PC-3 (cell line): ENCODE measurements around the gene RFX1. TPM values are rescaled to one million over a fixed set of nuclear protein-coding genes. Genes with fewer than 3 reads are reported as not detected.
"Not testable (repeated sequence)": the region's sequence is repeated elsewhere in the genome, so short reads cannot be mapped to it uniquely, and the experiment has no call there.

Experiments
- ATAC-seq: fragments of 200-7000 bp; cut with Tn5 transposase; 2 replicates; pipeline ENCODE4 v1.9.1; 2020; ENCODE audit warnings: mild to moderate bottlenecking, moderate library complexity
- BruUV-seq: library from RNA; stranded (reverse); fragments of 400-500 nt; replicated peaks from 2 replicates; lab custom pipeline; 2021; lab: Mats Ljungman, UMichigan
- CTCF ChIA-PET: fragments of 300-600 bp; sonication (Branson Sonifier 250); formaldehyde crosslinking; loops from one replicate; lab custom pipeline; 2022; ENCODE audit warnings: antibody characterized with exemption; lab: Charles Lee
- POLR2A ChIA-PET: fragments of 300-600 bp; sonication (Branson Sonifier 250); formaldehyde crosslinking; loops from one replicate; lab custom pipeline; 2022; ENCODE audit warnings: antibody characterized with exemption; ENCODE audit not compliant: unreplicated experiment; lab: Charles Lee
- DNase-seq: peaks from one replicate; pipeline ENCODE4 v3.0.0-alpha.2; 2015
- H2AFZ ChIP-seq: fragments of 300-600 bp; sonication (generic); 2 replicates; pipeline ENCODE4 v1.6.0; 2016; ENCODE audit warnings: antibody characterized with exemption, low read length
- H3F3A ChIP-seq: fragments of 300-600 bp; sonication (generic); one replicate; pipeline ENCODE4 v1.6.0; 2017; ENCODE audit warnings: antibody characterized with exemption, low read length, control low read depth, mild to moderate bottlenecking; ENCODE audit not compliant: unreplicated experiment
- H3K27ac ChIP-seq: fragments of 300-600 bp; sonication (generic); 2 replicates; pipeline ENCODE4 v1.5.1; 2016; ENCODE audit warnings: mild to moderate bottlenecking, low read length
- H3K27me3 ChIP-seq: fragments of 300-600 bp; sonication (generic); 2 replicates; pipeline ENCODE4 v1.6.1; 2016; ENCODE audit warnings: low read length, mixed read lengths
- H3K36me3 ChIP-seq: fragments of 300-600 bp; sonication (generic); 2 replicates; pipeline ENCODE4 v1.6.1; 2016; ENCODE audit warnings: low read depth, mixed run types, low read length, mixed read lengths
- H3K4me1 ChIP-seq: fragments of 300-600 bp; sonication (generic); 2 replicates; pipeline ENCODE4 v1.5.1; 2016; ENCODE audit warnings: low read length; ENCODE audit not compliant: insufficient read depth
- H3K4me2 ChIP-seq: fragments of 300-600 bp; sonication (generic); 2 replicates; pipeline ENCODE4 v1.6.0; 2016; ENCODE audit warnings: low read length
- H3K4me3 ChIP-seq: fragments of 300-600 bp; sonication (generic); 2 replicates; pipeline ENCODE4 v1.5.1; 2016; ENCODE audit warnings: mild to moderate bottlenecking, low read length, mixed read lengths
- H3K79me2 ChIP-seq: fragments of 300-600 bp; sonication (generic); 2 replicates; pipeline ENCODE4 v1.6.1; 2017; ENCODE audit warnings: low read length, mixed read lengths
- H3K9ac ChIP-seq: fragments of 300-600 bp; sonication (generic); 2 replicates; pipeline ENCODE4 v1.6.0; 2016; ENCODE audit warnings: mild to moderate bottlenecking, low read length
- H3K9me2 ChIP-seq: fragments of 300-600 bp; sonication (generic); replicated peaks from 2 replicates; pipeline ENCODE4 v1.6.1; 2016; ENCODE audit warnings: mixed run types, low read length, mixed read lengths
- H3K9me3 ChIP-seq: fragments of 300-600 bp; sonication (generic); 2 replicates; pipeline ENCODE4 v1.6.1; 2016; ENCODE audit warnings: low read length, mixed read lengths
- H4K20me1 ChIP-seq: fragments of 300-600 bp; sonication (generic); 2 replicates; pipeline ENCODE4 v1.6.1; 2016; ENCODE audit warnings: low read length, mixed read lengths
- EZH2 ChIP-seq: fragments of 300-600 bp; sonication (generic); IDR thresholded peaks from one replicate; pipeline ENCODE4 v1.6.1; 2017; ENCODE audit warnings: antibody characterized with exemption, mild to moderate bottlenecking, low read length; ENCODE audit not compliant: unreplicated experiment
- EZH2phosphoT487 ChIP-seq: fragments of 300-600 bp; sonication (generic); IDR thresholded peaks from 2 replicates; pipeline ENCODE4 v1.6.1; 2018; ENCODE audit warnings: mild to moderate bottlenecking, antibody characterized with exemption, low read length, borderline replicate concordance
- intact Hi-C: fragments of 100-400 bp; cut with micrococcal nuclease; formaldehyde crosslinking; loops from 2 replicates; pipeline ENCODE4 v1.9.0; 2023
- total RNA-seq: library from RNA; depleted of rRNA; stranded (reverse); fragments of >200 nt; gene quantifications from 2 replicates; pipeline ENCODE4 v1.2.3, GENCODE V29; 2014
- TF ChIP-seq, protein P1 (sequence below): fragments of 300-600 bp; sonication (generic); conservative IDR thresholded peaks from 2 replicates; pipeline ENCODE4 v1.5.1; 2017; ENCODE audit warnings: antibody characterized with exemption, low read depth, mild to moderate bottlenecking, low read length

The RFX1 gene
- total RNA-seq, 1 experiment from 2014 or later: 7.5 TPM

GRCh38 chr19:13975870-13976269 is 30.2 kb downstream of the RFX1 start:
- ChIA-PET CTCF (no interaction called here), POLR2A (no interaction called here)
- Histone ChIP-seq H3F3A (no peaks in the 10 kb centered on the region), H3K9ac (no peak overlapping the region), H3K27ac (no peak overlapping the region), H3K4me1 (no peaks in the 10 kb centered on the region), H3K27me3 (no peaks in the 10 kb centered on the region), H3K9me3 (no peaks in the 10 kb centered on the region), H3K79me2 (no peaks in the 10 kb centered on the region), H3K36me3 (peaks cover 7% of the 10 kb centered on the region; the same call in 1 of the 2 replicates), H3K4me2 (no peak overlapping the region), H4K20me1 (no peaks in the 10 kb centered on the region), H3K4me3 (no peak overlapping the region), H3K9me2 (no peaks in the 10 kb centered on the region), H2AFZ (no peak overlapping the region)
- BruUV-seq: no TSS peak
- intact Hi-C loops: no loop called here
- DNase-seq (no peak), ATAC-seq (no peak)
- TF ChIP-seq, protein P1, sequence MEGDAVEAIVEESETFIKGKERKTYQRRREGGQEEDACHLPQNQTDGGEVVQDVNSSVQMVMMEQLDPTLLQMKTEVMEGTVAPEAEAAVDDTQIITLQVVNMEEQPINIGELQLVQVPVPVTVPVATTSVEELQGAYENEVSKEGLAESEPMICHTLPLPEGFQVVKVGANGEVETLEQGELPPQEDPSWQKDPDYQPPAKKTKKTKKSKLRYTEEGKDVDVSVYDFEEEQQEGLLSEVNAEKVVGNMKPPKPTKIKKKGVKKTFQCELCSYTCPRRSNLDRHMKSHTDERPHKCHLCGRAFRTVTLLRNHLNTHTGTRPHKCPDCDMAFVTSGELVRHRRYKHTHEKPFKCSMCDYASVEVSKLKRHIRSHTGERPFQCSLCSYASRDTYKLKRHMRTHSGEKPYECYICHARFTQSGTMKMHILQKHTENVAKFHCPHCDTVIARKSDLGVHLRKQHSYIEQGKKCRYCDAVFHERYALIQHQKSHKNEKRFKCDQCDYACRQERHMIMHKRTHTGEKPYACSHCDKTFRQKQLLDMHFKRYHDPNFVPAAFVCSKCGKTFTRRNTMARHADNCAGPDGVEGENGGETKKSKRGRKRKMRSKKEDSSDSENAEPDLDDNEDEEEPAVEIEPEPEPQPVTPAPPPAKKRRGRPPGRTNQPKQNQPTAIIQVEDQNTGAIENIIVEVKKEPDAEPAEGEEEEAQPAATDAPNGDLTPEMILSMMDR: no peak

GRCh38 chr19:13974073-13974472 is 32.0 kb downstream of the RFX1 start:
- Histone ChIP-seq H3K9me2 (no peaks in the 10 kb centered on the region), H3F3A (no peaks in the 10 kb centered on the region), H3K4me2 (no peak overlapping the region), H3K9me3 (no peaks in the 10 kb centered on the region), H3K27ac (no peak overlapping the region), H3K4me3 (no peak overlapping the region), H2AFZ (no peak overlapping the region), H3K27me3 (no peaks in the 10 kb centered on the region), H4K20me1 (no peaks in the 10 kb centered on the region), H3K4me1 (no peaks in the 10 kb centered on the region), H3K36me3 (peaks cover 7% of the 10 kb centered on the region; the same call in 1 of the 2 replicates), H3K79me2 (no peaks in the 10 kb centered on the region), H3K9ac (no peak overlapping the region)
- CTCF ChIA-PET: no interaction called here
- TF ChIP-seq, protein P1: no peak
- no peak for TF ChIP-seq EZH2phosphoT487
- no peak for TF ChIP-seq EZH2
- DNase-seq: peak; percentile 27
- peak; percentile 66 for ATAC-seq
- no TSS peak for BruUV-seq
- intact Hi-C loops: no loop called here
- POLR2A ChIA-PET: no interaction called here

DNA sequence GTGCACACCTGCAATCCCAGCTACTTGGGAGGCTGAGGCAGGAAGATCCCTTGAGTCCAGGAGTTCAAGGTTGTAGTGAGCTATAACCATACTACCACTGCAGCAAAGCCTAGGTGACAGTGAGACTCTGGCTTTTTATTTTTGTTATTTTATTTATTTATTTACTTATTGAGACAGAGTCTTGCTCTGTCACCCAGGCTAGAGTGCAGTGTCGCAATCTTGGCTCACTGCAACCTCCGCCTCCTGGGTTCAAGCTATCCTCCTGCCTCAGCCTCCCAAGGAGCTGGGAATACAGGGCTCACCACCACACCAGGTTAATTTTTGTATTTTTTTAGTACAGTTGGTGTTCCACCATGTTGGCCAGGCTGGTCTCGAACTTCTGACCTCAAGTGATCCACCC is 32.6 kb downstream of the RFX1 start:
- H3K27me3 ChIP-seq, H3K9me3 ChIP-seq, H3K9me2 ChIP-seq, ATAC-seq, DNase-seq, H4K20me1 ChIP-seq, CTCF ChIA-PET, H3F3A ChIP-seq, H3K36me3 ChIP-seq, intact Hi-C loops, H3K9ac ChIP-seq, H3K4me3 ChIP-seq, POLR2A ChIA-PET, H3K79me2 ChIP-seq, H3K4me1 ChIP-seq, H3K4me2 ChIP-seq, H3K27ac ChIP-seq, BruUV-seq, H2AFZ ChIP-seq: not testable (repeated sequence)
